Measurements from ENCODE around the gene CCRL2.

CCRL2 gene

GRCh38 chr3:46413951-46414350 lies 6.9 kb downstream of the CCRL2 start:
- FAIRE-seq (no peak), DNase-seq (ENCODE audit: insufficient read length, low spot score) (no peak)
- no peak for TF ChIP-seq CTCF (IDR thresholded peaks at IDR 0.05; ENCODE audit: insufficient read depth, missing control alignments)

- DNase-seq (ENCODE audit: insufficient read length, low spot score) (no peak), FAIRE-seq (no peak)
- TF ChIP-seq CTCF (IDR thresholded peaks at IDR 0.05; ENCODE audit: insufficient read depth, missing control alignments): no peak
These were observed 7.7 kb downstream of the CCRL2 start for GRCh38 chr3:46414739-46415138.

- no peak for TF ChIP-seq CTCF (IDR thresholded peaks at IDR 0.05; ENCODE audit: insufficient read depth, missing control alignments)
- no peak for FAIRE-seq
- DNase-seq (ENCODE audit: insufficient read length, low spot score): no peak
These were observed 9.2 kb downstream of the CCRL2 start for GRCh38 chr3:46416125-46416810.

- no peak for FAIRE-seq
- no peak for TF ChIP-seq CTCF (IDR thresholded peaks at IDR 0.05; ENCODE audit: insufficient read depth, missing control alignments)
- no peak for DNase-seq (ENCODE audit: insufficient read length, low spot score)
These were observed 9.9 kb downstream of the CCRL2 start for GRCh38 chr3:46416811-46417510.

- FAIRE-seq: no peak
- DNase-seq (ENCODE audit: insufficient read length, low spot score): no peak
- TF ChIP-seq CTCF (IDR thresholded peaks at IDR 0.05; ENCODE audit: insufficient read depth, missing control alignments): no peak
These were observed 11.0 kb downstream of the CCRL2 start for GRCh38 chr3:46417841-46418611.

- no peak for TF ChIP-seq CTCF (IDR thresholded peaks at IDR 0.05; ENCODE audit: insufficient read depth, missing control alignments)
- DNase-seq (ENCODE audit: insufficient read length, low spot score): no peak
- FAIRE-seq: no peak
These were observed 12.8 kb downstream of the CCRL2 start for GRCh38 chr3:46419816-46420215.

Measured in D721Med (cell line).